ENCODE data around the gene MCC. TPM values are rescaled to one million over a fixed set of nuclear protein-coding genes. Genes with fewer than 3 reads are reported as not detected.
A peak's percentile ranks its signal among the peaks of the same experiment; 100 is the strongest.

MCC gene
- total RNA-seq, 1 donor from 2014 or later: 26.9 TPM

DNA sequence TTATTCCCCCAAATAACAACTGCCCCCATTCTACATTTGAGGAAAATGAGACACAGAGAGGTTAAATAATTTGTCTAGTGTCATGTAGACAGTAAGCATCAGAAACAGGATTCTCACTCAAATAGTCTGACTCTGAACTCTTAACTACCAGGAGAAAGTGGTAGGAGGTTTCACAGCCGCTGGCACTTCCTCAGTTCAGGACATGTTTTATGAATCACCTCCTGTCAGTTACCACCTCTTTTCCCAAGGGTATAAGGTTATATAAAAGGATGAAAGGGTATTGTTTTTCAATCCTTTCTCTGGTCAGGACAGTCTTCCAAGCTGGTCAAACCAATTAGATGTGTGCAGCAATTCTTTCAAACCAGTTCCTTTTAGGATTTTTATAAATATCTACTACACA lies 105.5 kb downstream of the MCC start:
- no peak overlapping the region for H3K27ac Mint-ChIP-seq (ENCODE audit: unreplicated experiment)
- FAIRE-seq (no peak), DNase-seq (ENCODE audit: low read depth) (no peak)
- H4K20me1 ChIP-seq (ENCODE audit: insufficient read depth, low read length): no peaks in the 10 kb centered on the region
- no peak overlapping the region for H3K4me2 ChIP-seq (ENCODE audit: low read length)
- no peaks in the 10 kb centered on the region for H3K36me3 ChIP-seq (ENCODE audit: insufficient read depth, low read length)
- TF ChIP-seq EZH2 (IDR thresholded peaks at IDR 0.05; ENCODE audit: insufficient read depth, low read length): no peak
- TF ChIP-seq, protein P1, sequence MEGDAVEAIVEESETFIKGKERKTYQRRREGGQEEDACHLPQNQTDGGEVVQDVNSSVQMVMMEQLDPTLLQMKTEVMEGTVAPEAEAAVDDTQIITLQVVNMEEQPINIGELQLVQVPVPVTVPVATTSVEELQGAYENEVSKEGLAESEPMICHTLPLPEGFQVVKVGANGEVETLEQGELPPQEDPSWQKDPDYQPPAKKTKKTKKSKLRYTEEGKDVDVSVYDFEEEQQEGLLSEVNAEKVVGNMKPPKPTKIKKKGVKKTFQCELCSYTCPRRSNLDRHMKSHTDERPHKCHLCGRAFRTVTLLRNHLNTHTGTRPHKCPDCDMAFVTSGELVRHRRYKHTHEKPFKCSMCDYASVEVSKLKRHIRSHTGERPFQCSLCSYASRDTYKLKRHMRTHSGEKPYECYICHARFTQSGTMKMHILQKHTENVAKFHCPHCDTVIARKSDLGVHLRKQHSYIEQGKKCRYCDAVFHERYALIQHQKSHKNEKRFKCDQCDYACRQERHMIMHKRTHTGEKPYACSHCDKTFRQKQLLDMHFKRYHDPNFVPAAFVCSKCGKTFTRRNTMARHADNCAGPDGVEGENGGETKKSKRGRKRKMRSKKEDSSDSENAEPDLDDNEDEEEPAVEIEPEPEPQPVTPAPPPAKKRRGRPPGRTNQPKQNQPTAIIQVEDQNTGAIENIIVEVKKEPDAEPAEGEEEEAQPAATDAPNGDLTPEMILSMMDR (IDR thresholded peaks at IDR 0.05; ENCODE audit: insufficient read depth, low read depth, low read length): no peak
- H3K4me3 Mint-ChIP-seq (ENCODE audit: unreplicated experiment): no peak overlapping the region
- peaks cover 29% of the 10 kb centered on the region for H3K4me1 Mint-ChIP-seq (ENCODE audit: low read depth, unreplicated experiment)
- H3K27ac ChIP-seq (ENCODE audit: low read depth, low read length): no peak overlapping the region
- no peaks in the 10 kb centered on the region for H3K27me3 Mint-ChIP-seq (ENCODE audit: low read depth, unreplicated experiment)
- H3K4me1 ChIP-seq (ENCODE audit: insufficient read depth, low read length): peaks cover 9% of the 10 kb centered on the region
- no peaks in the 10 kb centered on the region for H3K79me2 ChIP-seq (ENCODE audit: insufficient read depth, low read length)
- no peaks in the 10 kb centered on the region for H3K36me3 Mint-ChIP-seq (ENCODE audit: low read depth, unreplicated experiment)
- no peak overlapping the region for H2AFZ ChIP-seq (ENCODE audit: low read depth, low read length)
- H3K9ac ChIP-seq (ENCODE audit: low read length): no peak overlapping the region
- no peaks in the 10 kb centered on the region for H3K27me3 ChIP-seq (ENCODE audit: insufficient read depth, low read length)
- no peaks in the 10 kb centered on the region for H3K9me3 ChIP-seq (ENCODE audit: insufficient read depth, low read depth, low read length)
- no peaks in the 10 kb centered on the region for H3K9me3 Mint-ChIP-seq (ENCODE audit: unreplicated experiment)
- H3K4me3 ChIP-seq (ENCODE audit: insufficient read depth, low read depth, low read length): no peak overlapping the region

DNA sequence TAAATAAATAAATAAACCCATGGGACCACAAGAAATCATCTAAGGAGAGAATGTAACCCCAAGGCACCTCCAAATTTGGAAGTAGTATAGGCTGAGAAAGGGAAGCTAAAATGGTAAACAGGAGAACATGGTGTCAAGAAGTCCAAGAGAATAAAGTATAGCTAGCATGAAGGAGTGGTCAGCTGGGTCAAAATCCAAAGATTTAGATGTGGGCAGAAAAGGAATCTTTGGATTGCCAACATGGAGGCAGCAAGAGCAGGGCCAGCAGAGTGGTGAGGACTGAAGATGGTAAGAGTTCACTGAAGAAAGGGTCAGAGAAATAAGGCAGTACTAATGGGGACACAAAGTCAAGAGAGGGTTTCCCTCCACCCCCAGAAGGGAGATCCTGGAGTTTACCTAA lies 106.5 kb downstream of the MCC start:
- H3K27ac ChIP-seq (ENCODE audit: low read depth, low read length): no peak overlapping the region
- H4K20me1 ChIP-seq (ENCODE audit: insufficient read depth, low read length): no peaks in the 10 kb centered on the region
- H3K4me1 ChIP-seq (ENCODE audit: insufficient read depth, low read length): peaks cover 9% of the 10 kb centered on the region
- no peak overlapping the region for H3K4me3 Mint-ChIP-seq (ENCODE audit: unreplicated experiment)
- H3K27ac Mint-ChIP-seq (ENCODE audit: unreplicated experiment): peak overlapping the region; percentile 73
- H3K36me3 Mint-ChIP-seq (ENCODE audit: low read depth, unreplicated experiment): no peaks in the 10 kb centered on the region
- H3K79me2 ChIP-seq (ENCODE audit: insufficient read depth, low read length): no peaks in the 10 kb centered on the region
- no peaks in the 10 kb centered on the region for H3K27me3 Mint-ChIP-seq (ENCODE audit: low read depth, unreplicated experiment)
- H3K27me3 ChIP-seq (ENCODE audit: insufficient read depth, low read length): no peaks in the 10 kb centered on the region
- no peaks in the 10 kb centered on the region for H3K36me3 ChIP-seq (ENCODE audit: insufficient read depth, low read length)
- FAIRE-seq (no peak), DNase-seq (ENCODE audit: low read depth) (peak; percentile 23)
- H3K9me3 Mint-ChIP-seq (ENCODE audit: unreplicated experiment): no peaks in the 10 kb centered on the region
- H3K4me3 ChIP-seq (ENCODE audit: insufficient read depth, low read depth, low read length): no peak overlapping the region
- TF ChIP-seq EZH2 (IDR thresholded peaks at IDR 0.05; ENCODE audit: insufficient read depth, low read length): no peak
- TF ChIP-seq, protein P1 (IDR thresholded peaks at IDR 0.05; ENCODE audit: insufficient read depth, low read depth, low read length): no peak
- H2AFZ ChIP-seq (ENCODE audit: low read depth, low read length): no peak overlapping the region
- H3K9ac ChIP-seq (ENCODE audit: low read length): no peak overlapping the region
- H3K4me2 ChIP-seq (ENCODE audit: low read length): no peak overlapping the region
- peaks cover 29% of the 10 kb centered on the region for H3K4me1 Mint-ChIP-seq (ENCODE audit: low read depth, unreplicated experiment)
- no peaks in the 10 kb centered on the region for H3K9me3 ChIP-seq (ENCODE audit: insufficient read depth, low read depth, low read length)

DNA sequence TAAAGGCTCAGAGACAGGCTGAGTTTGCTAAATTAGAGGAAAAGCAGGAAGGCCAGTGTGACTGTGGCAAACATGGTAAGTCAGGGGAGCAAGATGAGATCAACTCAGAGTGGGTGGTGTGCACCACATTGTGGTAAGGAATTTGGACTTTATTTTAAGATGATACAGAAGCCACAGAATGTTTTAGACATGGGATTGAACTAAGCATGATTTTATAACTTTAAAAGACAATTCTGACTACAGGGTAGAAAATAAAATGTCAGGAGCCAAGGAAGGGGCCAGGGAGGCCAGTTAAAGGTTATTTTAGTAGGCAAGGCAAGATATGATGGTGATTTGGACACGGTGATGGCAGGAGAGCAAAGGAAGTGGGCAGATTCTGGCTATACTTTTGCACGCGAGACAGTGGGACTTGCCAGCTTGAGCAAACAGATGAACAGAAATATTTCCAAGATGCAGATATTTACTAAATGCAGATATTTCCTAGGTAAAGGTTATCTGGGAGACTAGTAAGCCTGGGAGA lies 107.4 kb downstream of the MCC start:
- no peak overlapping the region for H3K4me3 ChIP-seq (ENCODE audit: insufficient read depth, low read depth, low read length)
- H3K27ac ChIP-seq (ENCODE audit: low read depth, low read length): no peak overlapping the region
- Mint-ChIP-seq H3K36me3 (ENCODE audit: low read depth, unreplicated experiment) (no peaks in the 10 kb centered on the region), H3K4me1 (ENCODE audit: low read depth, unreplicated experiment) (peaks cover 29% of the 10 kb centered on the region), H3K27me3 (ENCODE audit: low read depth, unreplicated experiment) (no peaks in the 10 kb centered on the region), H3K4me3 (ENCODE audit: unreplicated experiment) (peak overlapping the region; percentile 20), H3K27ac (ENCODE audit: unreplicated experiment) (peak overlapping the region; percentile 54), H3K9me3 (ENCODE audit: unreplicated experiment) (no peaks in the 10 kb centered on the region)
- no peak overlapping the region for H3K9ac ChIP-seq (ENCODE audit: low read length)
- H3K79me2 ChIP-seq (ENCODE audit: insufficient read depth, low read length): no peaks in the 10 kb centered on the region
- H3K36me3 ChIP-seq (ENCODE audit: insufficient read depth, low read length): no peaks in the 10 kb centered on the region
- no peak for TF ChIP-seq EZH2 (IDR thresholded peaks at IDR 0.05; ENCODE audit: insufficient read depth, low read length)
- no peaks in the 10 kb centered on the region for H4K20me1 ChIP-seq (ENCODE audit: insufficient read depth, low read length)
- no peak overlapping the region for H2AFZ ChIP-seq (ENCODE audit: low read depth, low read length)
- no peak overlapping the region for H3K4me2 ChIP-seq (ENCODE audit: low read length)
- FAIRE-seq (no peak), DNase-seq (ENCODE audit: low read depth) (peak; percentile 64)
- H3K4me1 ChIP-seq (ENCODE audit: insufficient read depth, low read length): peaks cover 9% of the 10 kb centered on the region
- H3K27me3 ChIP-seq (ENCODE audit: insufficient read depth, low read length): no peaks in the 10 kb centered on the region
- H3K9me3 ChIP-seq (ENCODE audit: insufficient read depth, low read depth, low read length): no peaks in the 10 kb centered on the region
